HepG2 (cell line): ENCODE data around the gene KLF12. TPM values are rescaled to one million over a fixed set of nuclear protein-coding genes. Genes with fewer than 3 reads are reported as not detected.
A peak's percentile ranks its signal among the peaks of the same experiment; 100 is the strongest.

ENCODE experiments used
- EP300 ChIP-seq, 3 experiments: sonication (generic) in 1 of 3; formaldehyde crosslinking in 1 of 3; IDR thresholded peaks; 2 replicates each; pipeline versions ENCODE4 v1.5.1 to v1.6.1; 2011 to 2020; ENCODE audit warnings: low read depth in 2 of 3, low read length in 2 of 3, borderline replicate concordance in 1 of 3, improper control_type of control experiment in 1 of 3, mild to moderate bottlenecking in 1 of 3, missing genetic modification reagents in 1 of 3, moderate library complexity in 1 of 3
- FOSL2 ChIP-seq: sonication (generic); formaldehyde crosslinking; IDR thresholded peaks from 2 replicates; pipeline ENCODE4 v1.4.0; 2020; ENCODE audit warnings: missing genetic modification reagents
- FOXP1 ChIP-seq, 2 experiments: fragments of 450-650 bp in 1 of 2; IDR thresholded peaks; 2 replicates each; pipeline ENCODE4 v1.6.1; 2017 to 2018; ENCODE audit warnings: antibody characterized with exemption in 1 of 2
- HDAC2 ChIP-seq: sonication (generic); formaldehyde crosslinking; IDR thresholded peaks from 2 replicates; pipeline ENCODE4 v1.4.0; 2020; ENCODE audit warnings: missing genetic modification reagents
- HOXD1 ChIP-seq: sonication (generic); formaldehyde crosslinking; IDR thresholded peaks from 2 replicates; pipeline ENCODE4 v1.5.0; 2020; ENCODE audit warnings: missing genetic modification reagents
- KLF12 ChIP-seq: sonication (generic); formaldehyde crosslinking; IDR thresholded peaks from 2 replicates; pipeline ENCODE4 v1.4.0; 2020; ENCODE audit warnings: missing genetic modification reagents, borderline replicate concordance
- MYC ChIP-seq: sonication (generic); formaldehyde crosslinking; IDR thresholded peaks from 2 replicates; pipeline ENCODE4 v1.9.0; 2021; ENCODE audit warnings: missing genetic modification reagents, borderline replicate concordance
- NR2C2 ChIP-seq: sonication (generic); formaldehyde crosslinking; IDR thresholded peaks from 2 replicates; pipeline ENCODE4 v1.4.0; 2020; ENCODE audit warnings: missing genetic modification reagents, mild to moderate bottlenecking, moderate library complexity, borderline replicate concordance
- NR2F6 ChIP-seq, 2 experiments: IDR thresholded peaks; 2 replicates each; pipeline ENCODE4 v1.6.1; 2016; ENCODE audit warnings: antibody characterized with exemption in 1 of 2, mild to moderate bottlenecking in 1 of 2
- PAWR ChIP-seq: sonication (generic); formaldehyde crosslinking; IDR thresholded peaks from 2 replicates; pipeline ENCODE4 v1.4.0; 2020; ENCODE audit warnings: missing genetic modification reagents, mild to moderate bottlenecking, borderline replicate concordance
- TCF7 ChIP-seq: sonication (generic); IDR thresholded peaks from 2 replicates; pipeline ENCODE4 v1.6.1; 2016; ENCODE audit warnings: antibody characterized with exemption, low read depth
- TRAFD1 ChIP-seq: sonication (generic); formaldehyde crosslinking; IDR thresholded peaks from 2 replicates; pipeline ENCODE4 v1.5.1; 2020; ENCODE audit warnings: missing genetic modification reagents, mild to moderate bottlenecking, borderline replicate concordance
- ZGPAT ChIP-seq: IDR thresholded peaks from 2 replicates; pipeline ENCODE4 v1.6.1; 2016; ENCODE audit warnings: mild to moderate bottlenecking
- ZMYM4 ChIP-seq: sonication (generic); formaldehyde crosslinking; IDR thresholded peaks from 2 replicates; pipeline ENCODE4 v1.8.1; 2023; ENCODE audit warnings: mild to moderate bottlenecking, missing genetic modification reagents
- ZNF292 ChIP-seq: sonication (generic); formaldehyde crosslinking; IDR thresholded peaks from 2 replicates; pipeline ENCODE4 v1.8.1; 2022; ENCODE audit warnings: mild to moderate bottlenecking, low read depth, missing genetic modification reagents, borderline replicate concordance
- ZNF343 ChIP-seq: sonication (generic); formaldehyde crosslinking; IDR thresholded peaks from 2 replicates; pipeline ENCODE4 v1.4.0; 2020; ENCODE audit warnings: mild to moderate bottlenecking, missing genetic modification reagents
- ZNF549 ChIP-seq: sonication (generic); formaldehyde crosslinking; IDR thresholded peaks from 2 replicates; pipeline ENCODE4 v1.5.0; 2020; ENCODE audit warnings: missing genetic modification reagents
- ZNF644 ChIP-seq: IDR thresholded peaks from 2 replicates; pipeline ENCODE4 v1.6.1; 2016; ENCODE audit warnings: low read depth
- polyA plus RNA-seq, 8 experiments: library from polyadenylated mRNA; depleted of rRNA in 3 of 8; stranded (reverse) in 7 of 8; unstranded in 1 of 8; fragments of >200 nt; fragmentation: Illumina TruSeq in 4 of 8; extraction: Trizol in 4 of 8; gene quantifications; 2 replicates each; pipeline versions ENCODE4 v1.2.1 to v1.2.3, GENCODE V29; 2011 to 2016; ENCODE audit warnings: low read depth in 4 of 8, missing spikeins in 1 of 8, mixed read lengths in 1 of 8; ENCODE audit not compliant: insufficient read depth in 1 of 8
- total RNA-seq, 5 experiments: library from RNA; depleted of rRNA; stranded (reverse); fragments of >200 nt; fragmentation: Illumina TruSeq; extraction: Trizol; gene quantifications; 2 replicates each; pipeline ENCODE4 v1.2.3, GENCODE V29; 2016; ENCODE audit warnings: low read depth in 1 of 5
- TF ChIP-seq, protein P1 (sequence below): sonication (generic); formaldehyde crosslinking; IDR thresholded peaks from 2 replicates; pipeline ENCODE4 v1.5.1; 2020; ENCODE audit warnings: mild to moderate bottlenecking, moderate library complexity, missing genetic modification reagents

KLF12 gene
- total and polyA plus RNA-seq, 2 of the 13 experiments (the other 11 are each of a cell fraction or from before 2014, with no cell fraction given): 0.66 to 1.5 TPM

DNA sequence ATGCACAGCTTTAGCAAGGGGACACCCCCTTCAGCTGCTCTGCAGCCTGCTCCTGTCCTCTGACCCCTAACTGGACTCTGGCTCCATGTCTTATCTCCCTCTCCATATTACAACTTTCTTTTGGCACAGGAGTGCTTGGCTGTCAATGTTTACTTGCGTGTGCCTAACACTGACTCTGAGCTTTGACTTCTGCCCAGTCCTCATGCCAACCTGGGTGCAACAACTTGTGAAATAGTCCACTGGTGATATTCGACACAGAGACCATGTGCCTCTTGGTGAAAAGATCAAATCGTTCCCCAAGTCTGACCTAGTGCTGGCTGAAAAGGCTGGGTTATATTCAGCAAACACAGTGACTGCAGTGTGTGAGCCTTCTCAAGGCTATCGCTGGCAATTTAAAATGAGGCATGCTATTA, 34.1 kb upstream of the KLF12 start (continued):
- TF ChIP-seq FOSL2 (CRISPR knock-in tag) (peak; percentile 18; the same call in 1 of the 2 replicates), ZNF343 (CRISPR knock-in tag) (no peak), HDAC2 (peak; percentile 39; the same call in 1 of the 2 replicates), FOXP1 (IDR thresholded peaks at IDR 0.05) (no peak), FOXP1 (CRISPR knock-in tag; IDR thresholded peaks at IDR 0.05) (peak; percentile 34; the same call in 1 of the 2 replicates), ZNF292 (CRISPR knock-in tag) (peak; percentile 89; the same call in 1 of the 2 replicates), EP300 (IDR thresholded peaks at IDR 0.05; ENCODE audit: low read depth in 2 of 2, low read length in 2 of 2) (peak in 1 of 2 experiments; percentile 48; a peak in 1 of 4 replicates), EP300 (CRISPR knock-in tag; IDR thresholded peaks at IDR 0.05; ENCODE audit: borderline replicate concordance) (no peak), TRAFD1 (no peak), TCF7 (0 out of 2 replicates have a peak, but pooled peaks have one; percentile 19), MYC (CRISPR knock-in tag) (peak; percentile 20; the same call in 1 of the 2 replicates), KLF12 (CRISPR knock-in tag) (0 out of 2 replicates have a peak, but pooled peaks have one; percentile 29), NR2C2 (peak; percentile 60; the same call in 1 of the 2 replicates), ZNF644 (CRISPR knock-in tag) (0 out of 2 replicates have a peak, but pooled peaks have one; percentile 36), PAWR (no peak), ZNF549 (no peak), ZMYM4 (CRISPR knock-in tag) (peak; percentile 87), ZGPAT (CRISPR knock-in tag) (0 out of 2 replicates have a peak, but pooled peaks have one; percentile 39), HOXD1 (CRISPR knock-in tag) (no peak), NR2F6 (IDR thresholded peaks at IDR 0.05) (peak; percentile 59), NR2F6 (CRISPR knock-in tag; IDR thresholded peaks at IDR 0.05) (no peak)
- TF ChIP-seq, protein P1, sequence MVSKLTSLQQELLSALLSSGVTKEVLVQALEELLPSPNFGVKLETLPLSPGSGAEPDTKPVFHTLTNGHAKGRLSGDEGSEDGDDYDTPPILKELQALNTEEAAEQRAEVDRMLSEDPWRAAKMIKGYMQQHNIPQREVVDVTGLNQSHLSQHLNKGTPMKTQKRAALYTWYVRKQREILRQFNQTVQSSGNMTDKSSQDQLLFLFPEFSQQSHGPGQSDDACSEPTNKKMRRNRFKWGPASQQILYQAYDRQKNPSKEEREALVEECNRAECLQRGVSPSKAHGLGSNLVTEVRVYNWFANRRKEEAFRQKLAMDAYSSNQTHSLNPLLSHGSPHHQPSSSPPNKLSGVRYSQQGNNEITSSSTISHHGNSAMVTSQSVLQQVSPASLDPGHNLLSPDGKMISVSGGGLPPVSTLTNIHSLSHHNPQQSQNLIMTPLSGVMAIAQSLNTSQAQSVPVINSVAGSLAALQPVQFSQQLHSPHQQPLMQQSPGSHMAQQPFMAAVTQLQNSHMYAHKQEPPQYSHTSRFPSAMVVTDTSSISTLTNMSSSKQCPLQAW: 0 out of 2 replicates have a peak, but pooled peaks have one; percentile 26
